ENCODE results near the gene GRIA1. TPM values are rescaled to one million over a fixed set of nuclear protein-coding genes. Genes with fewer than 3 reads are reported as not detected.
"Not testable (repeated sequence)": the region's sequence is repeated elsewhere in the genome, so short reads cannot be mapped to it uniquely, and the experiment has no call there.

The GRIA1 gene
- total and polyA plus RNA-seq, 4 donors, result 21.4 to 50.9 (median 48.6) TPM

GRCh38 chr5:153835891-153836515 is 345.5 kb downstream of the GRIA1 start:
- WGBS (ENCODE audit: insufficient coverage), result no CpG with 5 or more reads among the region's 4 CpGs
- DNase-seq (ENCODE audit: low read depth in 4 of 6, low spot score in 6 of 6), result peak in 2 of 6 donors; percentile 19 to 80
- Histone ChIP-seq H3K9me3 (ENCODE audit: control insufficient read depth, insufficient read depth, low read length) (no peaks in the 10 kb centered on the region), H3K4me3 (ENCODE audit: low read depth, low read length) (no peak overlapping the region), H3K27me3 (ENCODE audit: control insufficient read depth, insufficient read depth, low read length) (no peaks in the 10 kb centered on the region), H3K4me1 (ENCODE audit: control insufficient read depth, insufficient read depth, low read length) (no peaks in the 10 kb centered on the region), H3K27ac (ENCODE audit: low read depth, low read length) (no peak overlapping the region), H3K36me3 (ENCODE audit: control insufficient read depth, insufficient read depth, low read length) (no peaks in the 10 kb centered on the region)

GRCh38 chr5:153849303-153850113 is 359.0 kb downstream of the GRIA1 start:
- H3K4me3 ChIP-seq (ENCODE audit: low read depth, low read length); DNase-seq (ENCODE audit: low read depth in 4 of 6, low spot score in 6 of 6); H3K4me1 ChIP-seq (ENCODE audit: control insufficient read depth, insufficient read depth, low read length); H3K27me3 ChIP-seq (ENCODE audit: control insufficient read depth, insufficient read depth, low read length); H3K9me3 ChIP-seq (ENCODE audit: control insufficient read depth, insufficient read depth, low read length); H3K27ac ChIP-seq (ENCODE audit: low read depth, low read length); H3K36me3 ChIP-seq (ENCODE audit: control insufficient read depth, insufficient read depth, low read length): not testable (repeated sequence)
- 92% methylated on average over 2 of the region's 6 CpGs for WGBS (ENCODE audit: insufficient coverage)

- Histone ChIP-seq H3K27ac (ENCODE audit: low read depth, low read length) (no peak overlapping the region), H3K4me3 (ENCODE audit: low read depth, low read length) (no peak overlapping the region), H3K36me3 (ENCODE audit: control insufficient read depth, insufficient read depth, low read length) (no peaks in the 10 kb centered on the region), H3K27me3 (ENCODE audit: control insufficient read depth, insufficient read depth, low read length) (no peaks in the 10 kb centered on the region), H3K9me3 (ENCODE audit: control insufficient read depth, insufficient read depth, low read length) (no peaks in the 10 kb centered on the region), H3K4me1 (ENCODE audit: control insufficient read depth, insufficient read depth, low read length) (no peaks in the 10 kb centered on the region)
- DNase-seq (ENCODE audit: low read depth in 4 of 6, low spot score in 6 of 6), result peak in 1 of 6 donors; percentile 48
- 55% methylated on average over 2 of the region's 4 CpGs for WGBS (ENCODE audit: insufficient coverage)
These were observed 369.9 kb downstream of the GRIA1 start for GRCh38 chr5:153860195-153860886.

- H3K27ac ChIP-seq (ENCODE audit: low read depth, low read length); H3K4me1 ChIP-seq (ENCODE audit: control insufficient read depth, insufficient read depth, low read length); H3K4me3 ChIP-seq (ENCODE audit: low read depth, low read length); H3K27me3 ChIP-seq (ENCODE audit: control insufficient read depth, insufficient read depth, low read length); H3K36me3 ChIP-seq (ENCODE audit: control insufficient read depth, insufficient read depth, low read length); H3K9me3 ChIP-seq (ENCODE audit: control insufficient read depth, insufficient read depth, low read length); DNase-seq (ENCODE audit: low read depth in 4 of 6, low spot score in 6 of 6): not testable (repeated sequence)
- 84% methylated on average over 3 of the region's 5 CpGs for WGBS (ENCODE audit: insufficient coverage)
These were observed 372.4 kb downstream of the GRIA1 start for GRCh38 chr5:153862906-153863305.

Small RNA genes within 50 kb of the gene (small RNA-seq; reads per million reads assigned to genes)
- not detected for gene RN7SL177P (ENCODE audit: low replicate concordance)

Measured in spinal cord (tissue), 10 donors.